Activated CD4-positive, alpha-beta T cell treated with anti-CD3 and anti-CD28 coated beads, Interleukin-2, Interleukin-4, amounts not matched to agents 100 ng/mL and 50 ng/mL, durations not matched to agents 16 hours and 8 hours (primary cell): Measurements from ENCODE around the gene C12orf75.
A peak's percentile ranks its signal among the peaks of the same experiment; 100 is the strongest.
"Not testable (repeated sequence)": the region's sequence is repeated elsewhere in the genome, so short reads cannot be mapped to it uniquely, and the experiment has no call there.

Experiments used
- DNase-seq: peaks from one replicate; pipeline ENCODE4 v3.0.0-alpha.2; 2020; ENCODE audit warnings: low spot score

Gene C12orf75

GRCh38 chr12:105330283-105330930, at the start of gene C12orf75:
Gene C12orf75, plus strand, starts transcription at chr12:105330691. Its CDS starts 201 bp downstream, at chr12:105330892.
- DNase-seq, result peak; percentile 97

- no peak for DNase-seq
Measured at GRCh38 chr12:105280966-105281693, 49.4 kb upstream of the C12orf75 start.

- DNase-seq, result no peak
Measured at GRCh38 chr12:105281694-105282049, 48.8 kb upstream of the C12orf75 start.

- DNase-seq, result no peak
Measured at GRCh38 chr12:105285378-105285777, 45.1 kb upstream of the C12orf75 start.

GRCh38 chr12:105287408-105287807, 43.1 kb upstream of the C12orf75 start:
- no peak for DNase-seq

GRCh38 chr12:105288311-105288996, 42.0 kb upstream of the C12orf75 start:
- no peak for DNase-seq

- DNase-seq, result no peak
Measured at GRCh38 chr12:105289114-105289904, 41.2 kb upstream of the C12orf75 start.

- no peak for DNase-seq
Measured at GRCh38 chr12:105291531-105291930, 39.0 kb upstream of the C12orf75 start.

GRCh38 chr12:105292705-105293104, 37.8 kb upstream of the C12orf75 start:
- DNase-seq, result no peak

GRCh38 chr12:105293187-105293586, 37.3 kb upstream of the C12orf75 start:
- no peak for DNase-seq

- DNase-seq, result no peak
Measured at GRCh38 chr12:105294161-105294560, 36.3 kb upstream of the C12orf75 start.

- no peak for DNase-seq
Measured at GRCh38 chr12:105294886-105295479, 35.5 kb upstream of the C12orf75 start.

GRCh38 chr12:105296116-105297089, 34.1 kb upstream of the C12orf75 start:
- no peak for DNase-seq

GRCh38 chr12:105300883-105301282, 29.6 kb upstream of the C12orf75 start:
- no peak for DNase-seq

GRCh38 chr12:105301696-105302095, 28.8 kb upstream of the C12orf75 start:
- no peak for DNase-seq

GRCh38 chr12:105302986-105303385, 27.5 kb upstream of the C12orf75 start:
- not testable (repeated sequence) for DNase-seq

GRCh38 chr12:105304626-105305025, 25.9 kb upstream of the C12orf75 start:
- not testable (repeated sequence) for DNase-seq

- DNase-seq, result not testable (repeated sequence)
Measured at GRCh38 chr12:105307601-105308314, 22.7 kb upstream of the C12orf75 start.

- DNase-seq, result not testable (repeated sequence)
Measured at GRCh38 chr12:105308839-105309238, 21.7 kb upstream of the C12orf75 start.

GRCh38 chr12:105309384-105309783, 21.1 kb upstream of the C12orf75 start:
- DNase-seq, result not testable (repeated sequence)
